Activated CD4-positive, CD25-positive, alpha-beta regulatory T cell treated with anti-CD3 and anti-CD28 coated beads, Interleukin-2, amount 50 U/mL, for 72 hours (primary cell): ENCODE results near the gene REM1.

Experiments used
- DNase-seq: peaks from one replicate; pipeline ENCODE4 v3.0.0; 2021

The REM1 gene

GRCh38 chr20:31523361-31524283, 48.5 kb downstream of the REM1 start:
- DNase-seq: no peak

GRCh38 chr20:31527266-31527665, 52.2 kb downstream of the REM1 start:
- DNase-seq: no peak
